ENCODE measurements around the gene STRAP.

STRAP gene

GRCh38 chr12:15882118-15882971 is at the start of gene STRAP:
TSS of gene STRAP (plus strand) at chr12:15882387. CDS start at chr12:15882708, 321 bp downstream.
- DNase-seq, result peak; percentile 98

- no peak for DNase-seq
These were observed 47.6 kb upstream of the STRAP start for GRCh38 chr12:15834575-15834974.

GRCh38 chr12:15837141-15837790 is 44.9 kb upstream of the STRAP start:
- DNase-seq, result no peak

GRCh38 chr12:15839041-15839440 is 43.1 kb upstream of the STRAP start:
- DNase-seq, result no peak

GRCh38 chr12:15839682-15840081 is 42.5 kb upstream of the STRAP start:
- no peak for DNase-seq

- DNase-seq, result no peak
These were observed 40.1 kb upstream of the STRAP start for GRCh38 chr12:15842108-15842507.

GRCh38 chr12:15846887-15847286 is 35.3 kb upstream of the STRAP start:
- DNase-seq, result no peak

GRCh38 chr12:15848606-15849005 is 33.6 kb upstream of the STRAP start:
- DNase-seq, result no peak

GRCh38 chr12:15851045-15851620 is 31.1 kb upstream of the STRAP start:
- DNase-seq, result no peak

GRCh38 chr12:15851919-15852318 is 30.3 kb upstream of the STRAP start:
- DNase-seq, result no peak

- DNase-seq, result no peak
These were observed 29.8 kb upstream of the STRAP start for GRCh38 chr12:15852383-15852782.

- DNase-seq, result no peak
These were observed 28.3 kb upstream of the STRAP start for GRCh38 chr12:15853877-15854276.

GRCh38 chr12:15854916-15855315 is 27.3 kb upstream of the STRAP start:
- DNase-seq, result no peak

- DNase-seq, result no peak
These were observed 26.5 kb upstream of the STRAP start for GRCh38 chr12:15855646-15856045.

- peak; percentile 48 for DNase-seq
These were observed 25.8 kb upstream of the STRAP start for GRCh38 chr12:15856097-15856982.

- peak; percentile 9 for DNase-seq
These were observed 23.8 kb upstream of the STRAP start for GRCh38 chr12:15858353-15858752.

GRCh38 chr12:15859116-15859515 is 23.1 kb upstream of the STRAP start:
- no peak for DNase-seq

- DNase-seq, result no peak
These were observed 20.8 kb upstream of the STRAP start for GRCh38 chr12:15861404-15861803.

- no peak for DNase-seq
These were observed 19.3 kb upstream of the STRAP start for GRCh38 chr12:15862840-15863239.

GRCh38 chr12:15863372-15863771 is 18.8 kb upstream of the STRAP start:
- DNase-seq, result no peak

GRCh38 chr12:15863984-15864383 is 18.2 kb upstream of the STRAP start:
- DNase-seq, result no peak

- no peak for DNase-seq
These were observed 14.0 kb upstream of the STRAP start for GRCh38 chr12:15868186-15868585.

- DNase-seq, result no peak
These were observed 8.6 kb upstream of the STRAP start for GRCh38 chr12:15873556-15873955.
